PC-3 (cell line): ENCODE data around the gene RPL10A. TPM values are rescaled to one million over a fixed set of nuclear protein-coding genes. Genes with fewer than 3 reads are reported as not detected.

Experiments
- ATAC-seq: fragments of 200-7000 bp; cut with Tn5 transposase; 2 replicates; pipeline ENCODE4 v1.9.1; 2020; ENCODE audit warnings: mild to moderate bottlenecking, moderate library complexity
- BruUV-seq: library from RNA; stranded (reverse); fragments of 400-500 nt; replicated peaks from 2 replicates; lab custom pipeline; 2021; lab: Mats Ljungman, UMichigan
- CTCF ChIA-PET: fragments of 300-600 bp; sonication (Branson Sonifier 250); formaldehyde crosslinking; loops from one replicate; lab custom pipeline; 2022; ENCODE audit warnings: antibody characterized with exemption; lab: Charles Lee
- POLR2A ChIA-PET: fragments of 300-600 bp; sonication (Branson Sonifier 250); formaldehyde crosslinking; loops from one replicate; lab custom pipeline; 2022; ENCODE audit warnings: antibody characterized with exemption; ENCODE audit not compliant: unreplicated experiment; lab: Charles Lee
- DNase-seq: peaks from one replicate; pipeline ENCODE4 v3.0.0-alpha.2; 2015
- H2AFZ ChIP-seq: fragments of 300-600 bp; sonication (generic); 2 replicates; pipeline ENCODE4 v1.6.0; 2016; ENCODE audit warnings: antibody characterized with exemption, low read length
- H3F3A ChIP-seq: fragments of 300-600 bp; sonication (generic); one replicate; pipeline ENCODE4 v1.6.0; 2017; ENCODE audit warnings: antibody characterized with exemption, low read length, control low read depth, mild to moderate bottlenecking; ENCODE audit not compliant: unreplicated experiment
- H3K27ac ChIP-seq: fragments of 300-600 bp; sonication (generic); 2 replicates; pipeline ENCODE4 v1.5.1; 2016; ENCODE audit warnings: mild to moderate bottlenecking, low read length
- H3K27me3 ChIP-seq: fragments of 300-600 bp; sonication (generic); 2 replicates; pipeline ENCODE4 v1.6.1; 2016; ENCODE audit warnings: low read length, mixed read lengths
- H3K36me3 ChIP-seq: fragments of 300-600 bp; sonication (generic); 2 replicates; pipeline ENCODE4 v1.6.1; 2016; ENCODE audit warnings: low read depth, mixed run types, low read length, mixed read lengths
- H3K4me1 ChIP-seq: fragments of 300-600 bp; sonication (generic); 2 replicates; pipeline ENCODE4 v1.5.1; 2016; ENCODE audit warnings: low read length; ENCODE audit not compliant: insufficient read depth
- H3K4me2 ChIP-seq: fragments of 300-600 bp; sonication (generic); 2 replicates; pipeline ENCODE4 v1.6.0; 2016; ENCODE audit warnings: low read length
- H3K4me3 ChIP-seq: fragments of 300-600 bp; sonication (generic); 2 replicates; pipeline ENCODE4 v1.5.1; 2016; ENCODE audit warnings: mild to moderate bottlenecking, low read length, mixed read lengths
- H3K79me2 ChIP-seq: fragments of 300-600 bp; sonication (generic); 2 replicates; pipeline ENCODE4 v1.6.1; 2017; ENCODE audit warnings: low read length, mixed read lengths
- H3K9ac ChIP-seq: fragments of 300-600 bp; sonication (generic); 2 replicates; pipeline ENCODE4 v1.6.0; 2016; ENCODE audit warnings: mild to moderate bottlenecking, low read length
- H3K9me2 ChIP-seq: fragments of 300-600 bp; sonication (generic); replicated peaks from 2 replicates; pipeline ENCODE4 v1.6.1; 2016; ENCODE audit warnings: mixed run types, low read length, mixed read lengths
- H3K9me3 ChIP-seq: fragments of 300-600 bp; sonication (generic); 2 replicates; pipeline ENCODE4 v1.6.1; 2016; ENCODE audit warnings: low read length, mixed read lengths
- H4K20me1 ChIP-seq: fragments of 300-600 bp; sonication (generic); 2 replicates; pipeline ENCODE4 v1.6.1; 2016; ENCODE audit warnings: low read length, mixed read lengths
- EZH2 ChIP-seq: fragments of 300-600 bp; sonication (generic); IDR thresholded peaks from one replicate; pipeline ENCODE4 v1.6.1; 2017; ENCODE audit warnings: antibody characterized with exemption, mild to moderate bottlenecking, low read length; ENCODE audit not compliant: unreplicated experiment
- EZH2phosphoT487 ChIP-seq: fragments of 300-600 bp; sonication (generic); IDR thresholded peaks from 2 replicates; pipeline ENCODE4 v1.6.1; 2018; ENCODE audit warnings: mild to moderate bottlenecking, antibody characterized with exemption, low read length, borderline replicate concordance
- intact Hi-C: fragments of 100-400 bp; cut with micrococcal nuclease; formaldehyde crosslinking; loops from 2 replicates; pipeline ENCODE4 v1.9.0; 2023
- total RNA-seq: library from RNA; depleted of rRNA; stranded (reverse); fragments of >200 nt; gene quantifications from 2 replicates; pipeline ENCODE4 v1.2.3, GENCODE V29; 2014
- TF ChIP-seq, protein P1 (sequence below): fragments of 300-600 bp; sonication (generic); conservative IDR thresholded peaks from 2 replicates; pipeline ENCODE4 v1.5.1; 2017; ENCODE audit warnings: antibody characterized with exemption, low read depth, mild to moderate bottlenecking, low read length

Gene RPL10A
- total RNA-seq, 1 experiment from 2014 or later: 1,509 TPM

DNA sequence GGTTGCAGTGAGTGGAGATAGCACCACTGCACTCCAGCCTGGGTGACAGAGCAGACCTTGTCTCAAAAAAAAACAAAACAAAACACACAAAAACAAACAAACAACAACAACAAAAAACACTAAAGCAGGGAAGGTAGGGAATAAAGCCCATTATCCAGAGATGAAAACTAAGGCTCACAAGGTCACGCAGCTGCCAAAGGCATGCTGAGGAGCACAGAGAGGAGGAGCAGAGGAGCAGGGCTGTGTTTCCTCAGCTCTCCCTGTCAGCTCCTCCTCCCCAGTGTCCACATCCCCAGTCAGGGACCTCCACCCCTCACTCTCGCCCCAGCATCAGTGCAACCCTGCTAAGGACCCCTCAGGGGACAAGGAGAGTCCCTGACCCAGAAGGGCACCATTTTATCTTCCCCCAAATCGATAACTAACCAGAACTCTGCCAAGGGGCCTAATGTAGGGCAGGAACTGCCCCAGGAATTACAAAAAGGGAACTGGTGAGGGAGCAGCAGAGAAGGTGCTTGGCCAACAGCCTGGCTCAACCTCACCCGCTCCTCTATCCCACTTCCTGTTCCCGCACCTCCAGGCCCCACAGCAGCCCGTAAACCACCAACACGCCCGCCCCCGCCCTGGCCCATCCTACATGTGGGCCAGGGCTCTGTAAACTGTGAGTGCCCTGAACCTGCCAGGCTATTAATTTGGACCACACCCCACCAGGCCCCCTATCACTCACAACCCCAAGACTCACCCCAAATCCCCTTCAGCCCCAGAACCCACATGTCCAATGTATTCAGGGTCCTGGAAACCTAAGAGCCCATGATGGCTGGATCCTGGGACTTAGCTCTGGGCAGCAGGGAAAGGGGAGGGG lies 19.7 kb downstream of the RPL10A start:
- H2AFZ ChIP-seq: peak overlapping the region; percentile 41
- TF ChIP-seq, protein P1, sequence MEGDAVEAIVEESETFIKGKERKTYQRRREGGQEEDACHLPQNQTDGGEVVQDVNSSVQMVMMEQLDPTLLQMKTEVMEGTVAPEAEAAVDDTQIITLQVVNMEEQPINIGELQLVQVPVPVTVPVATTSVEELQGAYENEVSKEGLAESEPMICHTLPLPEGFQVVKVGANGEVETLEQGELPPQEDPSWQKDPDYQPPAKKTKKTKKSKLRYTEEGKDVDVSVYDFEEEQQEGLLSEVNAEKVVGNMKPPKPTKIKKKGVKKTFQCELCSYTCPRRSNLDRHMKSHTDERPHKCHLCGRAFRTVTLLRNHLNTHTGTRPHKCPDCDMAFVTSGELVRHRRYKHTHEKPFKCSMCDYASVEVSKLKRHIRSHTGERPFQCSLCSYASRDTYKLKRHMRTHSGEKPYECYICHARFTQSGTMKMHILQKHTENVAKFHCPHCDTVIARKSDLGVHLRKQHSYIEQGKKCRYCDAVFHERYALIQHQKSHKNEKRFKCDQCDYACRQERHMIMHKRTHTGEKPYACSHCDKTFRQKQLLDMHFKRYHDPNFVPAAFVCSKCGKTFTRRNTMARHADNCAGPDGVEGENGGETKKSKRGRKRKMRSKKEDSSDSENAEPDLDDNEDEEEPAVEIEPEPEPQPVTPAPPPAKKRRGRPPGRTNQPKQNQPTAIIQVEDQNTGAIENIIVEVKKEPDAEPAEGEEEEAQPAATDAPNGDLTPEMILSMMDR: no peak
- no peak for TF ChIP-seq EZH2phosphoT487
- TF ChIP-seq EZH2: no peak
- no peaks in the 10 kb centered on the region for H3K9me3 ChIP-seq
- peaks cover 16% of the 10 kb centered on the region for H3K79me2 ChIP-seq
- no peaks in the 10 kb centered on the region for H3K36me3 ChIP-seq
- peak overlapping the region; percentile 60 for H3K4me2 ChIP-seq
- DNase-seq: peak; percentile 48
- ATAC-seq: peak; percentile 23
- no peaks in the 10 kb centered on the region for H4K20me1 ChIP-seq
- no peak overlapping the region; the same call in 1 of the 2 replicates for H3K4me3 ChIP-seq
- no peaks in the 10 kb centered on the region for H3F3A ChIP-seq
- ChIA-PET CTCF (no interaction called here), POLR2A (no interaction called here)
- intact Hi-C loops: no loop called here
- peak overlapping the region; percentile 62 for H3K27ac ChIP-seq
- no peaks in the 10 kb centered on the region for H3K27me3 ChIP-seq
- no peak overlapping the region for H3K9ac ChIP-seq
- BruUV-seq: no TSS peak
- H3K4me1 ChIP-seq: peaks cover 48% of the 10 kb centered on the region
- no peaks in the 10 kb centered on the region for H3K9me2 ChIP-seq

DNA sequence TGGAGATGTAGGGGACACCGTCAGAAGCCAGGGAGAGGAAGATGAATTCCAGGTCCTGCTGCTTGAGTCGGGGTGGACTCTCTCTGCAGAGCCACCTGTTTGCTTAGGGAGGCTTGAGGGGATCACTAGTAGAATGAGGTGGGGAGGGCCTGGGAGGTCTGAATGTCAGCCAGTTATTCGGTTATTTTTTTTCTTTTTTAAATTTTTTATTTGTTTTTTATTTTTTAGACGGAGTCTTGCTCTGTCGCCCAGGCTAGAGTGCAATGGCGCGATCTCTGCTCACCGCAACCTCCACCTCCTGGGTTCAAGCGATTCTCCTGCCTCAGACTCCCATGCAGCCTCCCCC lies 20.3 kb downstream of the RPL10A start:
- H3K79me2 ChIP-seq: peaks cover 23% of the 10 kb centered on the region
- H3K9ac ChIP-seq: no peak overlapping the region

More for the DNA sequence above, 20.3 kb downstream of the RPL10A start:
- ATAC-seq (no peak), DNase-seq (no peak)
- no peaks in the 10 kb centered on the region for H3K9me2 ChIP-seq
- H3K27me3 ChIP-seq: no peaks in the 10 kb centered on the region
- BruUV-seq: no TSS peak
- H3K9me3 ChIP-seq: no peaks in the 10 kb centered on the region
- POLR2A ChIA-PET: no interaction called here
- peak overlapping the region; percentile 62 for H3K27ac ChIP-seq
- no peaks in the 10 kb centered on the region for H3F3A ChIP-seq
- H3K4me2 ChIP-seq: peak overlapping the region; percentile 60
- intact Hi-C loops: no loop called here
- no peaks in the 10 kb centered on the region for H3K36me3 ChIP-seq
- CTCF ChIA-PET: no interaction called here
- peak overlapping the region; percentile 41; the same call in 1 of the 2 replicates for H2AFZ ChIP-seq
- TF ChIP-seq EZH2 (no peak), EZH2phosphoT487 (no peak)
- TF ChIP-seq, protein P1: no peak
- H4K20me1 ChIP-seq: no peaks in the 10 kb centered on the region; the same call in 1 of the 2 replicates
- H3K4me3 ChIP-seq: no peak overlapping the region
- peaks cover 48% of the 10 kb centered on the region for H3K4me1 ChIP-seq
